Uterus (tissue), 2 donors: ENCODE measurements around the gene TMEM54.

Experiments
- CTCF ChIP-seq, 4 experiments: fragments of 200-600 bp in 2 of 4; fragments of 450-650 bp in 2 of 4; sonication (generic) in 2 of 4; IDR thresholded peaks; one replicate each; pipeline ENCODE4 v1.5.1; 2016 to 2019; ENCODE audit warnings: antibody characterized with exemption in 4 of 4, mild to moderate bottlenecking in 2 of 4, moderate library complexity in 1 of 4
- POLR2A ChIP-seq, 2 donors: fragments of 450-650 bp; IDR thresholded peaks; one replicate each; pipeline ENCODE4 v1.6.1; 2016; ENCODE audit warnings: antibody characterized with exemption in 2 of 2, mild to moderate bottlenecking in 1 of 2, moderate library complexity in 1 of 2

GRCh38 chr1:32898056-32898455 is 3.1 kb downstream of the TMEM54 start:
- TF ChIP-seq POLR2A (IDR thresholded peaks at IDR 0.05) (no peak), CTCF (IDR thresholded peaks at IDR 0.05) (no peak)
